Astrocyte of the cerebellum (primary cell): ENCODE data around the gene USP40.

Experiments
- DNase-seq: peaks from one replicate; pipeline ENCODE4 v3.0.0-alpha.2; 2011; ENCODE audit warnings: low read depth
- H3K4me3 ChIP-seq: 2 replicates; pipeline ENCODE4 v1.5.1; 2011; ENCODE audit warnings: mild to moderate bottlenecking, low read depth, low read length, moderate library complexity
- CTCF ChIP-seq: IDR thresholded peaks from 2 replicates; pipeline ENCODE4 v1.5.1; 2012; ENCODE audit warnings: low read length, low read depth, moderate library complexity, mild to moderate bottlenecking; ENCODE audit errors: missing control alignments
- in situ Hi-C: cut with HindIII; loops from 2 replicates; pipeline ENCODE4 v1.10.0; 2017; ENCODE audit warnings: low sequenced_read_pairs

Gene USP40

GRCh38 chr2:233501198-233502076 is 65.1 kb downstream of the USP40 start:
- H3K4me3 ChIP-seq = no peak overlapping the region
- in situ Hi-C loops = no loop called here
- TF ChIP-seq CTCF = no peak
- DNase-seq = peak; percentile 29

- in situ Hi-C loops = no loop called here
- no peak for TF ChIP-seq CTCF
- DNase-seq = no peak
- H3K4me3 ChIP-seq = no peak overlapping the region
These were observed 66.7 kb downstream of the USP40 start for GRCh38 chr2:233499928-233500327.

- in situ Hi-C loops = no loop called here
- DNase-seq = no peak
- no peak overlapping the region for H3K4me3 ChIP-seq
- TF ChIP-seq CTCF = no peak
These were observed 68.5 kb downstream of the USP40 start for GRCh38 chr2:233498126-233498525.

GRCh38 chr2:233497692-233498091 is 68.9 kb downstream of the USP40 start:
- no peak overlapping the region for H3K4me3 ChIP-seq
- no peak for TF ChIP-seq CTCF
- DNase-seq = no peak
- in situ Hi-C loops = no loop called here

GRCh38 chr2:233495503-233496496 is 70.8 kb downstream of the USP40 start:
- in situ Hi-C loops = no loop called here
- no peak for TF ChIP-seq CTCF
- no peak overlapping the region for H3K4me3 ChIP-seq

GRCh38 chr2:233492751-233493150 is 73.8 kb downstream of the USP40 start:
- no peak overlapping the region for H3K4me3 ChIP-seq
- TF ChIP-seq CTCF = no peak
- in situ Hi-C loops = no loop called here
- DNase-seq = no peak

More at GRCh38 chr2:233495503-233496496, 70.8 kb downstream of the USP40 start:
- no peak for DNase-seq
